NOMO-1 treated with dmso at 0.1 percent for 144 hours (cell line): ENCODE results near the gene ECSIT.
A peak's percentile ranks its signal among the peaks of the same experiment; 100 is the strongest.
"Not testable (repeated sequence)": the region's sequence is repeated elsewhere in the genome, so short reads cannot be mapped to it uniquely, and the experiment has no call there.

Experiments
- DNase-seq: peaks from one replicate; lab custom pipeline; 2025; ENCODE audit not compliant: unreplicated experiment; lab: John Stamatoyannopoulos, UW

ECSIT gene

GRCh38 chr19:11479898-11480714, 48.8 kb downstream of the ECSIT start:
- no peak for DNase-seq

GRCh38 chr19:11479090-11479897, 49.6 kb downstream of the ECSIT start:
- DNase-seq = peak; percentile 13

- DNase-seq = no peak
Measured at GRCh38 chr19:11478167-11479089, 50.5 kb downstream of the ECSIT start.

GRCh38 chr19:11475861-11476260, 53.1 kb downstream of the ECSIT start:
- DNase-seq = no peak

GRCh38 chr19:11475343-11475742, 53.6 kb downstream of the ECSIT start:
- DNase-seq = not testable (repeated sequence)

GRCh38 chr19:11473725-11474124, 55.2 kb downstream of the ECSIT start:
- DNase-seq = no peak

GRCh38 chr19:11468266-11468845, 60.6 kb downstream of the ECSIT start:
- not testable (repeated sequence) for DNase-seq

GRCh38 chr19:11465600-11465999, 63.3 kb downstream of the ECSIT start:
- no peak for DNase-seq

- no peak for DNase-seq
Measured at GRCh38 chr19:11464333-11465265, 64.3 kb downstream of the ECSIT start.

- no peak for DNase-seq
Measured at GRCh38 chr19:11463391-11463790, 65.5 kb downstream of the ECSIT start.

- no peak for DNase-seq
Measured at GRCh38 chr19:11461453-11461852, 67.5 kb downstream of the ECSIT start.

GRCh38 chr19:11460207-11460606, 68.7 kb downstream of the ECSIT start:
- DNase-seq = no peak

- not testable (repeated sequence) for DNase-seq
Measured at GRCh38 chr19:11458912-11459311, 70.0 kb downstream of the ECSIT start.

GRCh38 chr19:11458236-11458900, 70.6 kb downstream of the ECSIT start:
- no peak for DNase-seq

- no peak for DNase-seq
Measured at GRCh38 chr19:11457831-11458230, 71.1 kb downstream of the ECSIT start.

- DNase-seq = no peak
Measured at GRCh38 chr19:11457115-11457514, 71.8 kb downstream of the ECSIT start.

GRCh38 chr19:11456659-11457058, 72.3 kb downstream of the ECSIT start:
- no peak for DNase-seq
